ENCODE data around the gene MED13.

MED13 gene

DNA sequence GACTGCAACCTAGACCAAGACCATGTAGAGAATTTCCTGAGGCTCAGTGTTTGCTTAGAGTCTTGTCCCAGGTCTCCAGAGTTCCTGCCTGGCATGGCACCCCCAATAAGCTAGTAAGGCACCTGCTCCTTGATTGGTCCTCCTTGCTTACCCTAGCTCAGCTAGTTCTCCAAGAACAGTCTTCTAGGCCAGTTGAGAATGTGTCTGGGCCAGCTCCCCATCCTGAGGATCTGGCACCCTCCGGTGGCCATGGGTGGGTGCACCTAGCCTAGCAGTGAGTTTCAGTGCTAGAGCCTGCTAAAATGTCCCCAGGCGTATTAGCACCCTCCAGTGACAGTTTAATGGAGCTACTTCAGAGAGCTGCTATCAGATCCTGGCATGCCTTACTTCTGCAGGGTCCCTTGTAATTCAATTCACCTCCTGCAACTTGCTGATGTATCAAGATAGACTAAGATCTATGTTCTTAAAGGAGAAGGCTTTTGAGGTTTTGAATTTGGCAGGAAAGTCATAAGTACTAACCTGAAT, 44.4 kb upstream of the MED13 start:
- H3K4me3 ChIP-seq (ENCODE audit: low read depth, low read length): no peak overlapping the region
- peak; percentile 79 for DNase-seq (ENCODE audit: low read depth)
- no peak for TF ChIP-seq POLR2A (IDR thresholded peaks at IDR 0.05; ENCODE audit: extremely low read depth, insufficient read length)
- TF ChIP-seq, protein P1, sequence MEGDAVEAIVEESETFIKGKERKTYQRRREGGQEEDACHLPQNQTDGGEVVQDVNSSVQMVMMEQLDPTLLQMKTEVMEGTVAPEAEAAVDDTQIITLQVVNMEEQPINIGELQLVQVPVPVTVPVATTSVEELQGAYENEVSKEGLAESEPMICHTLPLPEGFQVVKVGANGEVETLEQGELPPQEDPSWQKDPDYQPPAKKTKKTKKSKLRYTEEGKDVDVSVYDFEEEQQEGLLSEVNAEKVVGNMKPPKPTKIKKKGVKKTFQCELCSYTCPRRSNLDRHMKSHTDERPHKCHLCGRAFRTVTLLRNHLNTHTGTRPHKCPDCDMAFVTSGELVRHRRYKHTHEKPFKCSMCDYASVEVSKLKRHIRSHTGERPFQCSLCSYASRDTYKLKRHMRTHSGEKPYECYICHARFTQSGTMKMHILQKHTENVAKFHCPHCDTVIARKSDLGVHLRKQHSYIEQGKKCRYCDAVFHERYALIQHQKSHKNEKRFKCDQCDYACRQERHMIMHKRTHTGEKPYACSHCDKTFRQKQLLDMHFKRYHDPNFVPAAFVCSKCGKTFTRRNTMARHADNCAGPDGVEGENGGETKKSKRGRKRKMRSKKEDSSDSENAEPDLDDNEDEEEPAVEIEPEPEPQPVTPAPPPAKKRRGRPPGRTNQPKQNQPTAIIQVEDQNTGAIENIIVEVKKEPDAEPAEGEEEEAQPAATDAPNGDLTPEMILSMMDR (IDR thresholded peaks at IDR 0.05; ENCODE audit: low read depth, low read length): peak; percentile 82
- TF ChIP-seq, protein P2, sequence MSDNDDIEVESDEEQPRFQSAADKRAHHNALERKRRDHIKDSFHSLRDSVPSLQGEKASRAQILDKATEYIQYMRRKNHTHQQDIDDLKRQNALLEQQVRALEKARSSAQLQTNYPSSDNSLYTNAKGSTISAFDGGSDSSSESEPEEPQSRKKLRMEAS (IDR thresholded peaks at IDR 0.05; ENCODE audit: low read depth, low read length): no peak
- TF ChIP-seq MYC (IDR thresholded peaks at IDR 0.05; ENCODE audit: low read depth, low read length): peak; percentile 31; the same call in 1 of the 2 replicates

DNA sequence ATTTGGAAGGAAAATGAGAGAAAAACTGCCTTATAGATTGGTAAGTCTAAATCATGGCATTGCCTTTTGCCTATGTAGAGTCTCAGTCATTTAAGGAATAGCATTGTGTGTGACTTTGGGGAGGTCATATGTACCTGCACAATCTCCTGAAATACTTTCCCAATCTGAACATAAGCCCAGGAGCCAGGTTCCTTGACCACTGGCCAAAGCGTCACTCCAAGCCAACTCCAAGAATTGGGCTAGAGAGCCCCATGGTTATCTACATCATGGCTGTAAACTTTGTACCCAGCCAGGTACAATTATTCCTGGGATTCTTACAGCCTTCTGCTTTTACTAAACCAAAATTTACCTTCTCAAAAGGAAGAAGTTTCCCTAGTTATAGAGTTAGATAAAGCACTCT, 40.8 kb upstream of the MED13 start:
- DNase-seq (ENCODE audit: low read depth): no peak
- no peak overlapping the region for H3K4me3 ChIP-seq (ENCODE audit: low read depth, low read length)
- TF ChIP-seq, protein P2 (IDR thresholded peaks at IDR 0.05; ENCODE audit: low read depth, low read length): no peak
- TF ChIP-seq, protein P1 (IDR thresholded peaks at IDR 0.05; ENCODE audit: low read depth, low read length): no peak
- TF ChIP-seq POLR2A (IDR thresholded peaks at IDR 0.05; ENCODE audit: extremely low read depth, insufficient read length) (no peak), MYC (IDR thresholded peaks at IDR 0.05; ENCODE audit: low read depth, low read length) (no peak)

DNA sequence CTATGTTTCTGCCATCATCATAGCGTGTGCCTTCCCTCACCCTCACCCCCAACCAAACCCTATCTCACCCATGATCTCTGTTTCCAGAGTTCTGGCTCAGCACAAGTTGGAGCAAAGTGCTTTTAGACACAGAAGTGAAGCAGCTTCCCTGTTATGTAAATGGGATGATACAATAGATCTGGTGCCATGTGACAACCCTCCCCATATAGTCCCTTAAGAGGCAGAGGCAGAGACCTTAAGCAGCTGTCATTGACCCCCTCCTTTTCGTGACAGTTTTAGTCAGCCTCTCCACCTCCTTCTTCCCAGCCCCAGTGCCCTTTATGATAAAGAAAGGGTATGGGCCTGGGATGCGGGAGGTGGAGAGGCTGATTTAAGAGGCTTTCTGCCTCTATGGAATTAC, 40.3 kb upstream of the MED13 start:
- no peak for DNase-seq (ENCODE audit: low read depth)
- TF ChIP-seq, protein P2 (IDR thresholded peaks at IDR 0.05; ENCODE audit: low read depth, low read length): no peak
- TF ChIP-seq, protein P1 (IDR thresholded peaks at IDR 0.05; ENCODE audit: low read depth, low read length): no peak
- TF ChIP-seq MYC (IDR thresholded peaks at IDR 0.05; ENCODE audit: low read depth, low read length) (no peak), POLR2A (IDR thresholded peaks at IDR 0.05; ENCODE audit: extremely low read depth, insufficient read length) (no peak)
- no peak overlapping the region for H3K4me3 ChIP-seq (ENCODE audit: low read depth, low read length)

DNA sequence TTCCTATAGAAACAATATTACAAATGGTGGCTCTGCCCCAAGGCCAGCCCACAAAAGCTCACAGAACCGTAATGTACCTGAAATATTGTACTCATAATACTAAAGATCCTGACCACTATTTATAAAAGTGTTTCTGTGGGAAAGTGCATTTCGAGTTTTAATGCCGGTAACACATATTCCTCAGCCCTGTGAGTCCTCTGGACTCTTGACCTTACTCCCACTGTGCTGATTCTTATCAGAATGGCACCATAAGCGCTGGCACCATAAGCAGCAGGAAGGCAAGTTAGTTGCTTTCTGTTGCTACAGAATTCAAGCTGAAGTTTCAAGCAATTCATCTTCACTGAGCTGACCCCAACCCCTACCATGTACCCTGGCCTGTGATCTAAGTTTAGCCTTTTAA, 36.4 kb upstream of the MED13 start:
- H3K4me3 ChIP-seq (ENCODE audit: low read depth, low read length): no peak overlapping the region
- TF ChIP-seq, protein P1 (IDR thresholded peaks at IDR 0.05; ENCODE audit: low read depth, low read length): no peak
- TF ChIP-seq, protein P2 (IDR thresholded peaks at IDR 0.05; ENCODE audit: low read depth, low read length): no peak
- TF ChIP-seq POLR2A (IDR thresholded peaks at IDR 0.05; ENCODE audit: extremely low read depth, insufficient read length) (no peak), MYC (IDR thresholded peaks at IDR 0.05; ENCODE audit: low read depth, low read length) (no peak)
- no peak for DNase-seq (ENCODE audit: low read depth)

GRCh38 chr17:62101090-62101489, 36.0 kb upstream of the MED13 start:
- no peak overlapping the region for H3K4me3 ChIP-seq (ENCODE audit: low read depth, low read length)
- DNase-seq (ENCODE audit: low read depth): no peak
- TF ChIP-seq POLR2A (IDR thresholded peaks at IDR 0.05; ENCODE audit: extremely low read depth, insufficient read length): no peak
- TF ChIP-seq, protein P2 (IDR thresholded peaks at IDR 0.05; ENCODE audit: low read depth, low read length): no peak
- TF ChIP-seq MYC (IDR thresholded peaks at IDR 0.05; ENCODE audit: low read depth, low read length): no peak
- TF ChIP-seq, protein P1 (IDR thresholded peaks at IDR 0.05; ENCODE audit: low read depth, low read length): no peak
